SK-N-SH (cell line): ENCODE results near the gene AFG3L2.

ENCODE experiments used
- EP300 ChIP-seq, 2 experiments: IDR thresholded peaks; 2 replicates each; pipeline versions ENCODE4 v1.4.0 to v1.6.1; 2012; ENCODE audit warnings: borderline replicate concordance in 1 of 2, low read depth in 1 of 2, low read length in 1 of 2
- GABPA ChIP-seq: IDR thresholded peaks from 2 replicates; pipeline ENCODE4 v1.4.0; 2012; ENCODE audit warnings: low read depth, mild to moderate bottlenecking
- GATA2 ChIP-seq: sonication (generic); formaldehyde crosslinking; IDR thresholded peaks from 2 replicates; pipeline ENCODE4 v1.5.0; 2020; ENCODE audit warnings: mild to moderate bottlenecking, missing genetic modification reagents
- TF ChIP-seq, protein P1 (sequence below): fragments of 200-600 bp; sonication (generic); IDR thresholded peaks from 2 replicates; pipeline ENCODE4 v1.6.1; 2017; ENCODE audit warnings: antibody characterized with exemption, mild to moderate bottlenecking, moderate library complexity
- TF ChIP-seq, protein P2 (sequence below): IDR thresholded peaks from 2 replicates; pipeline ENCODE4 v1.4.0; 2012; ENCODE audit warnings: low read depth

GRCh38 chr18:12403601-12404506 is 26.8 kb upstream of the AFG3L2 start:
- TF ChIP-seq GATA2 (CRISPR knock-in tag), result no peak
- TF ChIP-seq, protein P1, sequence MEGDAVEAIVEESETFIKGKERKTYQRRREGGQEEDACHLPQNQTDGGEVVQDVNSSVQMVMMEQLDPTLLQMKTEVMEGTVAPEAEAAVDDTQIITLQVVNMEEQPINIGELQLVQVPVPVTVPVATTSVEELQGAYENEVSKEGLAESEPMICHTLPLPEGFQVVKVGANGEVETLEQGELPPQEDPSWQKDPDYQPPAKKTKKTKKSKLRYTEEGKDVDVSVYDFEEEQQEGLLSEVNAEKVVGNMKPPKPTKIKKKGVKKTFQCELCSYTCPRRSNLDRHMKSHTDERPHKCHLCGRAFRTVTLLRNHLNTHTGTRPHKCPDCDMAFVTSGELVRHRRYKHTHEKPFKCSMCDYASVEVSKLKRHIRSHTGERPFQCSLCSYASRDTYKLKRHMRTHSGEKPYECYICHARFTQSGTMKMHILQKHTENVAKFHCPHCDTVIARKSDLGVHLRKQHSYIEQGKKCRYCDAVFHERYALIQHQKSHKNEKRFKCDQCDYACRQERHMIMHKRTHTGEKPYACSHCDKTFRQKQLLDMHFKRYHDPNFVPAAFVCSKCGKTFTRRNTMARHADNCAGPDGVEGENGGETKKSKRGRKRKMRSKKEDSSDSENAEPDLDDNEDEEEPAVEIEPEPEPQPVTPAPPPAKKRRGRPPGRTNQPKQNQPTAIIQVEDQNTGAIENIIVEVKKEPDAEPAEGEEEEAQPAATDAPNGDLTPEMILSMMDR, result no peak
- peak in 1 of 2 experiments; percentile 29; a peak in 1 of 4 replicates for TF ChIP-seq EP300 (IDR thresholded peaks at IDR 0.05; ENCODE audit: borderline replicate concordance in 1 of 2, low read depth in 1 of 2, low read length in 1 of 2)
- TF ChIP-seq GABPA, result no peak
- TF ChIP-seq, protein P2, sequence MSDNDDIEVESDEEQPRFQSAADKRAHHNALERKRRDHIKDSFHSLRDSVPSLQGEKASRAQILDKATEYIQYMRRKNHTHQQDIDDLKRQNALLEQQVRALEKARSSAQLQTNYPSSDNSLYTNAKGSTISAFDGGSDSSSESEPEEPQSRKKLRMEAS, result 0 out of 2 replicates have a peak, but pooled peaks have one; percentile 30
